ENCODE measurements around the gene TPCN2. TPM values are rescaled to one million over a fixed set of nuclear protein-coding genes. Genes with fewer than 3 reads are reported as not detected.

TPCN2 gene
- total RNA-seq, 1 donor from 2014 or later: 12.6 TPM

- Mint-ChIP-seq H3K36me3 (ENCODE audit: low read depth) (no peaks in the 10 kb centered on the region), H3K27me3 (ENCODE audit: low read depth) (no peaks in the 10 kb centered on the region), H3K4me3 (ENCODE audit: unreplicated experiment) (peak overlapping the region; percentile 41), H3K9me3 (ENCODE audit: low read depth) (no peaks in the 10 kb centered on the region), H3K4me1 (ENCODE audit: low read depth) (peaks cover 53% of the 10 kb centered on the region), H3K27ac (ENCODE audit: unreplicated experiment) (peak overlapping the region; percentile 95)
- peak; percentile 96 for DNase-seq (ENCODE audit: low spot score)
- TF ChIP-seq CTCF (IDR thresholded peaks at IDR 0.05): no peak
These were observed 39.8 kb upstream of the TPCN2 start for GRCh38 chr11:69008737-69009440.

DNA sequence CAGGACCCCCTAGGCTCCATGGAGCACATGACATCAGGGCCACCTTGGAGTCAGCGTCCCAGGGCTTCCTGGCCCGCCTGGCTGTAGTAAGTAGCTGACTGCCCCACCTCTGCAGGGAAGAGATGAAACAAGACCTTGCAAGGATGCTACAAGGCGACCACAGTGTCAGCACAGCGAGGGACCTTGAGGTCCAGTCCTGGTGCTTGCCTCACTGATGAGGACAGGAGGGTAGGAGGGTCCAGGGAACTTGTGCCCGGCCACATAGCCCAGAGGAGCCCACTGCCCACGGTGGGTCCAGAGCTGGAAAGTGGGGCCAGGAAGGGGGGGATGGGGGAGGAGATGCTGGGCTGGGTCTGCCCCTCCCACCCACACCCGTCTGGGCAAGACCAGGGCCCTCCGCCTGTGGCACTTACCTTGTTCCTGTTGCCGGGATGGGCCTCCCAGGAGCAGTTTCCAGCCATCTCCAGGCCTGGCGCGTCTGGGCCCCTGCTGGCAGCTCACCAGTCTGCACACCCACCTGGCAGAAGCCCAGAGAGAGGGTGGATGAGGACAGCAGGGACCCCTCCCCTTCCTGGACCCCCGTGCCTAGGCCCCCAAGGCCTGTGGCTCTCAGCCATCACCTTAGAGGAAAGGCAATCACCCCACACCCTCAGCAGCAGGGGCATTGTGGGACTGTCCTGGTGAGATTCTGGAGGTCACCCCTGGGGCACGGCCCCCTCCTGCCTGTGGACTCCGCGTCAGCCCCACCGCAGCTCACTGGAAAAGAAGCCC is 39.1 kb upstream of the TPCN2 start:
- Mint-ChIP-seq H3K4me1 (ENCODE audit: low read depth) (peaks cover 61% of the 10 kb centered on the region), H3K27me3 (ENCODE audit: low read depth) (no peaks in the 10 kb centered on the region), H3K36me3 (ENCODE audit: low read depth) (no peaks in the 10 kb centered on the region), H3K9me3 (ENCODE audit: low read depth) (no peaks in the 10 kb centered on the region), H3K27ac (ENCODE audit: unreplicated experiment) (peak overlapping the region; percentile 95), H3K4me3 (ENCODE audit: unreplicated experiment) (no peak overlapping the region)
- peak; percentile 14 for TF ChIP-seq CTCF (IDR thresholded peaks at IDR 0.05)
- peak; percentile 78 for DNase-seq (ENCODE audit: low spot score)

GRCh38 chr11:69010361-69010891 is 38.3 kb upstream of the TPCN2 start:
- Mint-ChIP-seq H3K27me3 (ENCODE audit: low read depth) (no peaks in the 10 kb centered on the region), H3K36me3 (ENCODE audit: low read depth) (no peaks in the 10 kb centered on the region), H3K9me3 (ENCODE audit: low read depth) (no peaks in the 10 kb centered on the region), H3K4me3 (ENCODE audit: unreplicated experiment) (no peak overlapping the region), H3K27ac (ENCODE audit: unreplicated experiment) (peak overlapping the region; percentile 75), H3K4me1 (ENCODE audit: low read depth) (peaks cover 62% of the 10 kb centered on the region)
- DNase-seq (ENCODE audit: low spot score): peak; percentile 65
- TF ChIP-seq CTCF (IDR thresholded peaks at IDR 0.05): no peak

DNA sequence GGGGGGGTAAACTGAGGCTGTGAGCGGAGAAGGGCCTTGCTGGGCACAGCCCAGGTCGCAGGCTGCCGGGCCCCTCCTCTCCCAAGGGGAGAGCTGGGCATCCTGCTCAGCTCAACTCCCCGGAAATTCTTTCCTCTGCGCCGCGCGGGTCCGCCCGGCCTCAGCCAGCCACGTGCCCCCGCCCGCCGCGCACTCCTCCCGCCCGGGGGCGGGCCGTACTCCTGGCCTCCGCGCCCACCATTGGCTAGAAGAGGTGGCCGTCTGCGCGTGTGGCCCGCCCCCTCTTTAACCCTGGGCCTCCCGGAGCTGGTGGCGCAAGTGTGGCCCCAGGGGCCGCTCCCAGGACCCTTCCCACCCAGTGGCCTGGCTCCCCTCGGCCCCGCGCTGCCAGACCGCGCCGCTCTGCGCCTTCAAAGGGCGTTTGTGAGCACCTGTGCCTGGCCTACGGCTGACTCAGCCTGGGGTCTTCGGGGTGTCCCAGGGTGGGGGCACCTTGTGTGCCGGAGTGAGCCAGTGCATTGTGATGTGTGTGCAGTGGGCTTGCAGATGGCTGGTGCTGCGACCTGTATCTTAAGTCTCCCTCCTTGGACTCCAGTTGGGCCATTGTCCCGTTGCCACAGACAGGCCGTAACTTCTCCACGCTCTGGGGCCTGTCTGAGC is 37.6 kb upstream of the TPCN2 start:
- no peaks in the 10 kb centered on the region for H3K9me3 Mint-ChIP-seq (ENCODE audit: low read depth)
- peak overlapping the region; percentile 55 for H3K4me3 Mint-ChIP-seq (ENCODE audit: unreplicated experiment)
- H3K36me3 Mint-ChIP-seq (ENCODE audit: low read depth): no peaks in the 10 kb centered on the region
- DNase-seq (ENCODE audit: low spot score): peak; percentile 75
- H3K27ac Mint-ChIP-seq (ENCODE audit: unreplicated experiment): no peak overlapping the region
- H3K27me3 Mint-ChIP-seq (ENCODE audit: low read depth): no peaks in the 10 kb centered on the region
- no peak for TF ChIP-seq CTCF (IDR thresholded peaks at IDR 0.05)
- H3K4me1 Mint-ChIP-seq (ENCODE audit: low read depth): peaks cover 62% of the 10 kb centered on the region

- peak; percentile 67 for DNase-seq (ENCODE audit: low spot score)
- H3K27ac Mint-ChIP-seq (ENCODE audit: unreplicated experiment): peak overlapping the region; percentile 5
- no peaks in the 10 kb centered on the region for H3K36me3 Mint-ChIP-seq (ENCODE audit: low read depth)
- no peaks in the 10 kb centered on the region for H3K27me3 Mint-ChIP-seq (ENCODE audit: low read depth)
- H3K4me3 Mint-ChIP-seq (ENCODE audit: unreplicated experiment): peak overlapping the region; percentile 55
- TF ChIP-seq CTCF (IDR thresholded peaks at IDR 0.05): no peak
- H3K4me1 Mint-ChIP-seq (ENCODE audit: low read depth): peaks cover 62% of the 10 kb centered on the region
- no peaks in the 10 kb centered on the region for H3K9me3 Mint-ChIP-seq (ENCODE audit: low read depth)
These were observed 37.1 kb upstream of the TPCN2 start for GRCh38 chr11:69011624-69012091.
